Small intestine (tissue), 7 donors: ENCODE data around the gene CEP97. TPM values are rescaled to one million over a fixed set of nuclear protein-coding genes. Genes with fewer than 3 reads are reported as not detected.

Experiments
- DNase-seq, 2 donors: peaks; one replicate each; pipeline versions ENCODE4 v3.0.0 to v3.0.0-alpha.2; 2013
- FAIRE-seq: peaks from 2 replicates; lab custom pipeline; 2012; peaks lifted over from hg19 to GRCh38; lab: Jason Lieb, UNC
- H3K27ac ChIP-seq, 3 donors: one replicate each; pipeline ENCODE4 v1.5.1; 2013; ENCODE audit warnings: low read length in 2 of 3, mild to moderate bottlenecking in 2 of 3, control low read depth in 1 of 3, inconsistent platforms in 1 of 3, low read depth in 1 of 3, moderate library complexity in 1 of 3
- H3K27me3 ChIP-seq, 3 donors: one replicate each; pipeline ENCODE4 v1.6.1; 2013; ENCODE audit warnings: low read length in 3 of 3, inconsistent platforms in 1 of 3; ENCODE audit not compliant: control insufficient read depth in 3 of 3, insufficient read depth in 3 of 3
- H3K36me3 ChIP-seq, 3 donors: one replicate each; pipeline ENCODE4 v1.6.1; 2013; ENCODE audit warnings: low read length in 3 of 3, inconsistent platforms in 1 of 3, low read depth in 1 of 3, mild to moderate bottlenecking in 1 of 3, moderate library complexity in 1 of 3; ENCODE audit not compliant: control insufficient read depth in 3 of 3, insufficient read depth in 2 of 3
- H3K4me1 ChIP-seq, 3 donors: one replicate each; pipeline ENCODE4 v1.6.1; 2013; ENCODE audit warnings: low read length in 2 of 3, inconsistent platforms in 1 of 3, low read depth in 1 of 3, mild to moderate bottlenecking in 1 of 3, moderate library complexity in 1 of 3; ENCODE audit not compliant: control insufficient read depth in 3 of 3, insufficient read depth in 2 of 3
- H3K4me3 ChIP-seq, 3 donors: one replicate each; pipeline ENCODE4 v1.5.1; 2013; ENCODE audit warnings: low read length in 3 of 3, control low read depth in 1 of 3, inconsistent platforms in 1 of 3, low read depth in 1 of 3, mild to moderate bottlenecking in 1 of 3, moderate library complexity in 1 of 3
- H3K9me3 ChIP-seq, 2 donors: one replicate each; pipeline ENCODE4 v1.6.1; 2013; ENCODE audit warnings: low read depth in 1 of 2, low read length in 1 of 2; ENCODE audit not compliant: control insufficient read depth in 2 of 2, insufficient read depth in 1 of 2
- WGBS, 3 donors: extraction: QIAGEN DNeasy Blood & Tissue Kit; methylation state at CpG; one replicate each; pipeline ENCODE4 v1.1.7; 2013; 5-methylcytosine and 5-hydroxymethylcytosine counted together
- polyA plus RNA-seq, 4 donors: library from polyadenylated mRNA; stranded (reverse) in 3 of 4; unstranded in 1 of 4; fragments of 200-250 nt in 3 of 4; fragments of 120-200 nt in 1 of 4; gene quantifications; one replicate each; pipeline versions ENCODE4 v1.2.1 to v1.2.3, GENCODE V29; 2013
- donor health status: healthy with polysubstance abuse.
- donor health status: control.
- donor health status: control.
- donor health status: Bipolar disorder and iron deficiency.
- donor health status: healthy.

CEP97 gene
- polyA plus RNA-seq, 4 donors: 0.27 to 4.2 (median 1.6) TPM

- Histone ChIP-seq H3K27ac (no peak overlapping the region), H3K4me1 (peaks cover 0 to 4% (median 0%) of the 10 kb centered on the region in 3 donors), H3K4me3 (no peak overlapping the region), H3K27me3 (no peaks in the 10 kb centered on the region), H3K9me3 (no peaks in the 10 kb centered on the region), H3K36me3 (no peaks in the 10 kb centered on the region)
- FAIRE-seq: peak; percentile 84
- peak; percentile 54 to 61 for DNase-seq
Measured at GRCh38 chr3:101809178-101810021, 85.0 kb downstream of the CEP97 start.

DNA sequence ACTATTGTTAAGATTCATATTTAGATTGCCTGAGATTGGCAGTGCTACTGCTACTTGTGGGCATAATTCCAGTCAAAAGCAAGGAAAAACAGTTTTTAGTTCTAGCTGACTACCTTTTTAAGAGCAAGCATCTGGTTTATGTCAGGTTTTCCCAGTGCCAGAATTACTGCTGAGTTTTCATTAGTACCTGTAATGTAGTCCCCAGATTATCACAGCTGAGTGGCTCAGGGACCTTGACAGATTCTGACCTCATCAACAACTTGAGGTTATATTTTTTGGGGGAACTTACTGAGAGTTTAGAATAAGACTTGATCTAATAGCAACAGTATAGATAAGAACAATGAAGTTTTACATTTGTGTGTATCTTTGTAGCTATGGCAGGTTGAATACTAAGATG, 85.6 kb downstream of the CEP97 start:
- H3K4me3 ChIP-seq: no peak overlapping the region
- no peak overlapping the region for H3K27ac ChIP-seq
- H3K4me1 ChIP-seq: peaks cover 0 to 5% (median 0%) of the 10 kb centered on the region in 3 donors
- no peaks in the 10 kb centered on the region for H3K36me3 ChIP-seq
- DNase-seq (no peak), FAIRE-seq (no peak)
- H3K9me3 ChIP-seq: no peaks in the 10 kb centered on the region
- no peaks in the 10 kb centered on the region for H3K27me3 ChIP-seq

GRCh38 chr3:101811875-101812274, 87.5 kb downstream of the CEP97 start:
- Histone ChIP-seq H3K27ac (no peak overlapping the region), H3K27me3 (no peaks in the 10 kb centered on the region), H3K4me3 (no peak overlapping the region), H3K4me1 (peaks cover 0 to 11% (median 0%) of the 10 kb centered on the region in 3 donors), H3K9me3 (no peaks in the 10 kb centered on the region), H3K36me3 (no peaks in the 10 kb centered on the region)
- FAIRE-seq: no peak
- DNase-seq: no peak
- 78 to 82% (median 78%) methylated on average over 2 of the region's 2 CpGs for WGBS, 3 donors

GRCh38 chr3:101812895-101813294, 88.5 kb downstream of the CEP97 start:
- Histone ChIP-seq H3K4me3 (no peak overlapping the region), H3K27me3 (no peaks in the 10 kb centered on the region), H3K4me1 (peaks cover 0 to 11% (median 0%) of the 10 kb centered on the region in 3 donors), H3K36me3 (no peaks in the 10 kb centered on the region), H3K27ac (no peak overlapping the region), H3K9me3 (no peaks in the 10 kb centered on the region)
- DNase-seq: no peak
- no peak for FAIRE-seq

- Histone ChIP-seq H3K36me3 (no peaks in the 10 kb centered on the region), H3K27ac (peak overlapping the region in 1 of 3 donors; percentile 78), H3K9me3 (no peaks in the 10 kb centered on the region), H3K27me3 (no peaks in the 10 kb centered on the region), H3K4me3 (peak overlapping the region in 2 of 3 donors; percentile 4 to 28), H3K4me1 (peaks cover 0 to 11% (median 0%) of the 10 kb centered on the region in 3 donors)
- peak; percentile 47 to 54 for DNase-seq
- WGBS, 3 donors: 14 to 52% (median 28%) methylated on average over 7 of the region's 7 CpGs
- peak; percentile 95 for FAIRE-seq
Measured at GRCh38 chr3:101813817-101814440, 89.5 kb downstream of the CEP97 start.

- Histone ChIP-seq H3K27me3 (no peaks in the 10 kb centered on the region), H3K9me3 (no peaks in the 10 kb centered on the region), H3K4me3 (no peak overlapping the region), H3K4me1 (peaks cover 0 to 11% (median 0%) of the 10 kb centered on the region in 3 donors), H3K27ac (peak overlapping the region in 2 of 3 donors; percentile 32 to 78), H3K36me3 (no peaks in the 10 kb centered on the region)
- no peak for FAIRE-seq
- DNase-seq: peak; percentile 27 to 68
- 16 to 55% (median 23%) methylated on average over 3 of the region's 3 CpGs for WGBS, 3 donors
Measured at GRCh38 chr3:101814835-101815234, 90.4 kb downstream of the CEP97 start.

GRCh38 chr3:101816215-101817149, 92.1 kb downstream of the CEP97 start:
- no peak overlapping the region for H3K4me3 ChIP-seq
- no peaks in the 10 kb centered on the region for H3K27me3 ChIP-seq
- H3K36me3 ChIP-seq: peaks cover 0 to 2% (median 0%) of the 10 kb centered on the region in 3 donors
- no peak overlapping the region for H3K27ac ChIP-seq
- DNase-seq (no peak), FAIRE-seq (no peak)
- H3K4me1 ChIP-seq: peaks cover 0 to 11% (median 0%) of the 10 kb centered on the region in 3 donors
- H3K9me3 ChIP-seq: no peaks in the 10 kb centered on the region
- 77 to 97% (median 88%) methylated on average over 4 of the region's 4 CpGs for WGBS, 3 donors

- WGBS, 3 donors: 85 to 99% (median 95%) methylated on average over 5 of the region's 5 CpGs
- Histone ChIP-seq H3K27me3 (no peaks in the 10 kb centered on the region), H3K27ac (no peak overlapping the region), H3K36me3 (peaks cover 0 to 5% (median 0%) of the 10 kb centered on the region in 3 donors), H3K4me3 (no peak overlapping the region), H3K4me1 (peaks cover 0 to 11% (median 0%) of the 10 kb centered on the region in 3 donors), H3K9me3 (no peaks in the 10 kb centered on the region)
- no peak for DNase-seq
- FAIRE-seq: no peak
Measured at GRCh38 chr3:101817992-101818391, 93.6 kb downstream of the CEP97 start.
